HK-2 (cell line): ENCODE results near the gene ADAM33.

Source experiments
- DNase-seq: peaks from one replicate; pipeline ENCODE4 v3.0.0-alpha.2; 2018; ENCODE audit not compliant: unreplicated experiment

Gene ADAM33, protein sequence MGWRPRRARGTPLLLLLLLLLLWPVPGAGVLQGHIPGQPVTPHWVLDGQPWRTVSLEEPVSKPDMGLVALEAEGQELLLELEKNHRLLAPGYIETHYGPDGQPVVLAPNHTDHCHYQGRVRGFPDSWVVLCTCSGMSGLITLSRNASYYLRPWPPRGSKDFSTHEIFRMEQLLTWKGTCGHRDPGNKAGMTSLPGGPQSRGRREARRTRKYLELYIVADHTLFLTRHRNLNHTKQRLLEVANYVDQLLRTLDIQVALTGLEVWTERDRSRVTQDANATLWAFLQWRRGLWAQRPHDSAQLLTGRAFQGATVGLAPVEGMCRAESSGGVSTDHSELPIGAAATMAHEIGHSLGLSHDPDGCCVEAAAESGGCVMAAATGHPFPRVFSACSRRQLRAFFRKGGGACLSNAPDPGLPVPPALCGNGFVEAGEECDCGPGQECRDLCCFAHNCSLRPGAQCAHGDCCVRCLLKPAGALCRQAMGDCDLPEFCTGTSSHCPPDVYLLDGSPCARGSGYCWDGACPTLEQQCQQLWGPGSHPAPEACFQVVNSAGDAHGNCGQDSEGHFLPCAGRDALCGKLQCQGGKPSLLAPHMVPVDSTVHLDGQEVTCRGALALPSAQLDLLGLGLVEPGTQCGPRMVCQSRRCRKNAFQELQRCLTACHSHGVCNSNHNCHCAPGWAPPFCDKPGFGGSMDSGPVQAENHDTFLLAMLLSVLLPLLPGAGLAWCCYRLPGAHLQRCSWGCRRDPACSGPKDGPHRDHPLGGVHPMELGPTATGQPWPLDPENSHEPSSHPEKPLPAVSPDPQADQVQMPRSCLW

DNA sequence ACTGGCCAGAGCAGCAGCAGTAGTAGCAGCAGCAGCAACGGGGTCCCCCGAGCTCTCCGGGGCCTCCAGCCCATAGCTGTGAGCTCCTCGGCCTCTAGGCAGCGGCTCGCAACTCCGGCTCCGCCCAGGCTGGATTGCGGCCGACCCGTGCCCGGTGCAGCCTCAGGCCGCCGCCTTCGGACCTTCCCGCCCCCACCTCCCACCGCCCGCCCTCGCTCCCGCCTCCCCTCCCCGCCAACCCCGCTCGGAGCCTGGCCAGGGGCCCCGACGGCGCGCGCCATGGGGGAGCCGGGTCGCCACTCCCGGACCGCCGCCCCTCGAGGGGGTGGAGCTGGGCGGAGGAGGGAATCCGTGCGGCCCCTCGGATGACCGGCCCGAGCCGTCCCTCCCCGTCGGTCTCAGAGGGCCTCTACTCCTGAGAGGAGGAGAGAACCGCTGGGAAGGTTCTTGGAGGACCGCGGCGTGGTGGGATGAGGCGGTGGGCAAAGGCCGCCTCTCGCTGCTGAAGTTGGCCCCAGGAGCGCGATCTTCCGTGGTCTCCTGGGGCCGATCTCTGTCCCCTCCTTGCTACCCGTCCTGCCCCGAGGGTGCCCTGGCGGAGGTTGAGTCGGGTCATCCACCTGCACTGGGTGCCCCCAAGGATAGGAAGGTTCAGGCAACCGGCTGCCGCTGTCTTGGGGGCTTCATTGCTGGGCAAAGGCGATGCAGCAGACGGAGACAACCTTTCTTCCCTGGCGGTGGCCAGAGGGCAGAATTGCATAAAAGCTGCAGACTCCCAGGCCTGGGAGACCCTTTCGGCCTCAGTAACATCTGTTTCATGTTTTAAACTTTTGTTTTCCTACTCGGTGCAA lies at the start of gene ADAM33:
ADAM33 (minus strand) TSS at position 80 of the 851 bp plus-strand sequence; CDS start at position 74, 6 bp downstream.
- DNase-seq = no peak

DNA sequence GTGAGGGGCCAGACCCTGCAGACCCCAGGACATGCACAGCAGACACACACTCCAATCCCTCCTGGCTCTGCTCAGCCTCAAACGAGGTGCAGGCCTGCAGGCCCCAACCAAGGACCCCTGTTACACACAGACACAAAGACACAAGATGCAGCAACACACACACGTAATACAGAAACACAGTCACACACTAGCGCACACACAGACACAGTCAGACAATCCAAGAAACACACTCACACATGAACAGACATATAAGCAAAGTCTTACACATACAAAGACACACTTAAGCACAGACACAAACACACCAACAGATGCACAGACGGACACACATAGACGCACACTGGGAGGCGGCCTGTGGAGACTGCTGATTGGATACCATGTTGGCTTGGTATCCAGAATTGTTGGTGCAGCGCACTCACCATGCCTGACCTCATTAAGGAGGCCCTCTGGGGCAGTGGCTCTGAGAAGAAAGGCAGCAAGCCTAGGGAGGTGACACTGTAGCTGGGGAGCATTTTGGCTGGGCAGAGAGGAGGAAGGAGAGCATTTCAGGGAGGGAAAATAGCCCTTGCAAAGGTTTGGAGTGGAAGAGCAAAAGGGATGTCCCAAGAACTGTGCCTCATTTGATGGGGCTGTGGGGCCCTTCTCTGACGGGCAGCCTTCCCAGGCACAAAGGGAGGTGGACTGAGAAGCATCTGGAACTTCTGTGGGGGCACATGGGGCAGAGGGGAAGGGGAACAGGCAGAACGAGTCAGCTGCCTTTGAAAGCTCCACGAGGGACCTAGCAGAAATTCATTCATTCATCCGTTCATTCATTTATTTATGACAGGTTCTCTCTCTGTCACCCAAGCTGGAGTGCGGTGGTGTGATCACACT lies 49.2 kb upstream of the ADAM33 start:
- no peak for DNase-seq

DNA sequence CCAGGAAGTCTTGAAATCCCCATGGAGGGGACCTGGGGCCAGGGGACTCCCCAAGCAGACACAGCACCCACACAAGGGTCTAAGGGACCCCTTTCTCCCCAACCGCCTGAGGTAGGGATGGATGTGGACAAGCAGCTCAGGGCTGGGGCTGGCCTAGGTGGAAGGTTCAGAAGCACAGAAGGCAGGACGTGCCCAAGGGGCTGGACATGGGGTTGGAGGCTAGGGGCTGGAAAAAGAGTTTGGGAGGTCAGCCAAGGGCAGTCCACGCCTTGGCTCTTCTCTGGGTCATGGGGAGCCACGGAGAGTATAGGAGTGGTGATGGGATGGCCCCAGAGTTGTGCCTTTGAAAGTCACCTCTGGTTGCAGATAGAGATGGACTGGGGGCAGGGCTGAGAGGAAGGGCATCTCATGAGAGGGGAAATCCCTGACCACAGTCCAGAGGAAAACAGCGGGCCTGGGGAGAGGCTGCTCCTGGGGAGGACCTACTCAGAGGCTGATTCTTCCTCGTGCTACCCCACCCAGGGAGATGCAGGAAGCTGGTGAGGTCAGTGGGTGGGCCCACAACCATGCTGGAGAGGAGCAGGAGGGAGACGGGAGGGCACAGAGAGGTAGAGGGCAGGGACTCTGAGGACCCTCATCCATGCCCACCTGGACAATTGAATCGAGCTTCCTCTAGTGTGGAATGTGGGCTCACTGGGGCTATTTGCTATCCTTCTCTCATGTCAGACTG lies 48.2 kb upstream of the ADAM33 start:
- no peak for DNase-seq

DNA sequence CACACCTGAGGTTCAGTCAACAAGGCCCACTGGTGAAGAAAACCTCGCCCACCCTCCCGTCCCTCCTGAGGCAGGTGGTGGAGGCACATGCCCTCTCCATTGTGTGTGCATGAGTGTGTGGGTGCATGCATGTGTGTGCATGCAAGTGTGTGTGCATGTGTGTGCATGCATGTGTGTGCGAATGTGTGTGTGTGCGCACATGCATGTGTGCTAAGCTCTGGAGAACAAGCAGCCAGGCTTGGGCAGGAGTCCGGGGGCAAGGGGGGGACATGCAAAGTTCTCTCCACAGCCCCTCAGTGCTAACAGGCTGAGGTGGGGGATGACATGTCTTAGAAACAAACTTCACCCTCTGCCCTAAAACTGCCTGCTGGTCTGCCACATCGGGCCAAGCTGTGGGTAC lies 47.6 kb upstream of the ADAM33 start:
- DNase-seq = no peak

DNA sequence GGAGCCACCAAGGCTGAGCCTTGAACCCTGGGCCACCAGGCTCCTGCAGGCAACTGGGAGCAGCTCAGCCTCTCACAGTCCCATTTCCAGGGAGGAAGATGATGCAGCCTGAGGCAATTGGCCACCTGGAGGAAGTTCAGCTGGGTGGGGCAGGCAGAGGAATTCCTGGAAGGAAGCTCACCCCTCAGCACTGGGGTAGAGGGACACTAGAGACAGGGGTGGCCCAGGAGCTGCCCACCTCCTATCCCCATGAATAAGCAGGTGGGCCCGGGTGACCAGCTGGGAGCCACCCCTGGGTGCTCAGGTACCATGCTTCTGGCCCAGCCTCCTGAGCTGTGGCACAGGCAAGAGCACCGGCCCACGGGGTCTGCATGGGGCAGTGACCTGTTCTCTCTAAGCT lies 47.1 kb upstream of the ADAM33 start:
- no peak for DNase-seq

DNA sequence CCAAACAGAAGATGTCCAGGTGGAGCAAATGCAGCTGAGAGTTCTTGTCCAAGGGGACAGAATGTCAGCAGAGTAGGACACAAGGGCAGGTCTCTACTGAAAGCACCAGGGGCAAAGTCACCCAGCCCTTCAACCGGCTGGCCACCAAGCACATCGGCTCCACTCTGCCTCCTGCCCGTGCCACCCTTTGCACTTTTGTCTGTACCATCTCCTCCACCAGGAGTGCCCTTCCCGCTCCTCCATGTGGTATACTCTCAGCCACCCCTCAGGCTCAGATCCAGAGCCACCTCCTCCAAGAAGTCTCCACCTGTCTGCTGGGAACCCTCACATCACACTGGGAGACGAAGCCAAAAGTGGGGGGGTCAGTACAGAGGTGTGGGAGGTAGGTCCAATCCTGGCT lies 46.5 kb upstream of the ADAM33 start:
- DNase-seq = no peak

DNA sequence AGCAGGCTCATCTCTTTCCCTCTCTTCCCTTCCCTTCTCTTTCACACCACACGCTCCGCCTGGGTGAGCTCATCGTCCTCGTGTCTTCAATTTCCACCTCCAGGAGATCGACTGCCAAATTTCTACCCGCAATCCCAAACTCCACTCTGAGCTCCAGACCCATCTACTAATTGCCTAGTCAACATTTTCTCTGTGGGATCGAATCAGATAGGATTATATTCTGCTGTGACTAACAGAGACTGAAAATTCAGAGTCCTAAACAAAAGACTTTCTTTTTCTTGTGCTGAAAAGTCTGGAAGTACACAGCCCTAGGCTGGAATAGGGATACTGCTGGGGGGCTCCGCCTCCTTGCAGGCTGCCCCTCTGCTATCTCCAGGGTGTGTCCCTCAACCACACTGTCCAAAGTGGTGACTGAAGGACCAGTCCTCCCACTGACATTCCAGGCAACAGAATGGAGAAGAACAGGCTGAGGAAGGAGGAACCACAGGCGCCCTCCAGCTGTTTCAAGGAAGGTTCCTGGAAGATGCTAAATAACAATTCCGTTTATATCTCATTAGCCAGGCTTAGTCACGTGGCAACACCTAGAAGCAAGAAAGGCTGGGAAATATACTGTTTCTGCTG lies 45.7 kb upstream of the ADAM33 start:
- no peak for DNase-seq

DNA sequence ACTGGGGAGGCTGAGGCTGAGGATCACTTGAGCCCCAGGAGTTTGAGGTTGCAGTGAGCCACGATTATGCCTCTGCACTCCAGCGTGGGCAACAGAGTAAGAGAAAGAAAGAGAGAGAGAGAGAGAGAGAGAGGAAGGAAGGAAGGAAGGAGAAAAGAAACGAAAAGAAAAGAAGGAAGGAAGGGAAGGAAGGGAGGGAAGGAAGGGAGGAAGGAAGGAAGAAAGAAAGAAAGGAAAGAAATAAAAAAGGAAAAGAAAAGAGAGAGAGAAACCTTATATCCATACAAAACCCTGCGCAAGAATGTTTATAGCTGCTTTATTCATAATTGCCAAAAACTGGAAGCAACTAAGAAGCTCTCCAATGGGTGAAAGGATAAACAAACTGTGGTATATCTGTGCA lies 42.5 kb upstream of the ADAM33 start:
- DNase-seq = no peak

DNA sequence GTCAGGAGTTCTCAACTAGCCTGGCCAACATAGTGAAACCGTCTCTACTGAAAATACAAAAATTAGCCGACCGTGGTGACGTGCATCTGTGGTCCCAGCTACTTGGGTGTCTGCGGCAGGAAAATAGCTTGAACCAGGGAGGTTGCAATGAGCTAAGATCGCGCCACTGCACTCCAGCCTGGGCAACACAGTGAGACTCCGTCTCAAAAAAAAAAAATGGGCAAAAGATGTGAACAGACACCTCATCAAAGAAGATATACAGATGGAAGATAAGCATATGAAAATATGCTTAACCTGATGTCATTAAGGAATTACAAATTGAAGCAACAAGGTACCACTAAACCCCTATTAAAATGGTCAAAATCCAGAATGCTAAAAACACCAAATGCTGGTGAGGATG lies 41.5 kb upstream of the ADAM33 start:
- DNase-seq = no peak

DNA sequence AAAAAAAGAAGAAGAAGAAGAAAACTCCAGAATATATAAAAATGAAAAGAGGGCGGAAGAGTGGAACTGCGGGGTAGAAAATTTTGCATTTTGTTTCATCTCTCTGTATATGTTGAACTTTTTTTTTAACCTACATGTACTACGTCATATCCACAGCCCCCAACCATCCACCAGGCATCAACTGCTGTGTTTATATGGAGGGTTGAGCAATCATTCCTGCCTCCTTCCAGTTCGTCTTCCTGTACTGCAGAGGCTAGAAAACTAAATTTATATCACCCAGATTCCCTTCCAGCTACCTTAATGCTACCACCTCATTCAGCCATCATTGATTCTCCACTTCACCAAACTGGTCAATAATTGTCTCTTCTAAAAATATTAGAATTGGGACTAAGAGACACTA lies 40.1 kb upstream of the ADAM33 start:
- no peak for DNase-seq

DNA sequence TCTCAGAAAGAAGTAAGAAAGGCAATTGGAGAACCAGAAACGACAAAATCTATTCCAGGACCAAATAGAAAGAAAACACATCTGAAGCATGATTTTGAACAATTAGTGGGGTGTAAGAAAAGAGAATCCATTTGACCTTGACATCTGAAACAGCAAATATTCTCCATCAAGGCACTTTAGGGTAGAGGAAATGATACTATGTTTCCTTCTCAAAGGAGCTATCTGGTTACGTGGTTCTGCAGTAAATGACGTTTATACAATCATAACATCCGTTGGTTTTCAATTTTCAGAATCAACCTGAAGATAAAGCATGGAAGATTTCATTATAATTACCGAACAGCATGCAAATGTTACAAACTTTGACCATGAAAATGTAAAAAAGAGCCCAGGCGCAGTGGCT lies 38.8 kb upstream of the ADAM33 start:
- no peak for DNase-seq

DNA sequence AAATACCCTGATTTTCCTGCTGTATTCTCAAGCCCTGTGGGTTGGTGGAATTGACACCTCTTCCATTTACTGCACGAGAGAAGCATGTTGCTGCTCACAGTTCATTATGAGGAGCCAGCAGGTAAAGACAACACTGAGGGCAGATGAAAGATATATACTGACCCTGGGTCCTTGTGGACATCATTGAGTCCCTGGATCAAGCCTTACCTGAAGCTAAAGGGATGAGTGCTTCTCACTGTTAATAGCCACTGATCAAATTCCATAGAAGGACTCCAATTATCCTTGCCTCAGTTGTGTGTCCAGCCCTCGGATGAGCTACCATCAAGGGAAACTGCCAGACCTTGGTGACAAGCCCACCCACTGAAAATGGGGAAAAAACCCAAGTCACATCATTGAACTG lies 38.3 kb upstream of the ADAM33 start:
- no peak for DNase-seq

DNA sequence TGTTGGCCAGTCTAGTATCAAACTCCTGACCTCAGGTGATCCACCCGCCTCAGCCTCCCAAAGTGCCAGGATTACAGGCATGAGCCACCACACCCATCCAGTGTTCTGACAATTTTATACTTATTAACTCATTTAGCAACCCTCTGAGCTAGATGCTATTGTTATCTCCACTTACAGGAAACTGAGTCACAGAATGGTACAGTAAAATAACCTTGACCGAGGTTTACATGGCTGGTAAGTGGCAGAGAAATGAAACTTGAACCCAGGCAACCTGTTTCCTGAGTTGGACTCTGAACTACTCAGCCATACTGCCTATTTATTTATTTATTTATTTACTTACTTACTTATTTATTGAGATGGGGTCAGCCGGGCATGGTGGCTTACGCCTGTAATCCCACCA lies 37.2 kb upstream of the ADAM33 start:
- no peak for DNase-seq

DNA sequence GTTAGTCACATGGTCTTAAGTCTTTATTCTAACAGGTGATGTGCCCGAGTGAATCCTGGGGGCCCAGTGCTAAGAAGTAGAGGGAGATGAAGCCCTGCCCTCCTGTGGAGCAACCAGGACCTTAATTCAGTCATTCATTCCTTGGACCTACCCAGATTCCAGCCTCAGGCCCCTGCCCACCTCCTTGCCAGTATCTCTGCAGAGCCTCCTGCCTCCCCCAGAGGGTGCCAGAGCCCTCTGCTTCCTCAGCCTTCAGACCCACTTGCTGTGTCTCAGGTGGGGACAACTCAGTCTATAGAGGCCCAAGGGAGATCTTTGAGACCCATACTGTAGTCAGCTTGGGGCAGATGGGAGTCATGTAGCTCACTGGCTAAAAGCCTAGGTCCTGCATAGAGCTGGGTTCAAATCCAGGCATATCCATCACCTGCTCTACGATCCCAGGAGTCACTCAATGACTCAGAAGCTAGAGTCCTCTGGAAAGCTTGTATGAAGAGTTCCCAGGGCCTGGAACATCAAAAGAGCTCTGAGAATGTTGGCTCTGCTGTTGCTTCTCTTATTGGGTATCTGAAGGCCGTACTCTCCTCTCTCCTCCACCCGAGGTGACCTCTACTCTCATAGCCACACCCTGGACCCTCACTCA lies 34.5 kb upstream of the ADAM33 start:
- DNase-seq = peak; percentile 44

DNA sequence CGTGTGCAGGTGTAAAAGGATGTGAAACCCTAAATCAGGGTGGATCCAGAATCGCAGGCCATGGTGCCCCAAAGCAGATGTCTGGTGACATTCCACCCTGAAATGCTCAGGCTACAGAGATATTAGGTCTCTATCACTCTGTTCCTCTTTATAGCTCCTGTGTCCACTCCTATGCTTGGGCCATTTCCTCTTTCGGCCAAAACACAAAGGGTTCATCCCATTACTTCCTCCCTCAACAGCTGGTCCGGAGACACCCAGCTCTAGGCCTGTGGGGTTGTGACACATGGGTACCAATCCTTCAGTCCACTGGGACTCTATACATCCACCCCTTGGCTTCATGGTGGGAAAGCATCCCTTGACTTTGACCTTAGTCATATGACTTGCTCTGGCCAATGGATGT lies 32.3 kb upstream of the ADAM33 start:
- DNase-seq = no peak

DNA sequence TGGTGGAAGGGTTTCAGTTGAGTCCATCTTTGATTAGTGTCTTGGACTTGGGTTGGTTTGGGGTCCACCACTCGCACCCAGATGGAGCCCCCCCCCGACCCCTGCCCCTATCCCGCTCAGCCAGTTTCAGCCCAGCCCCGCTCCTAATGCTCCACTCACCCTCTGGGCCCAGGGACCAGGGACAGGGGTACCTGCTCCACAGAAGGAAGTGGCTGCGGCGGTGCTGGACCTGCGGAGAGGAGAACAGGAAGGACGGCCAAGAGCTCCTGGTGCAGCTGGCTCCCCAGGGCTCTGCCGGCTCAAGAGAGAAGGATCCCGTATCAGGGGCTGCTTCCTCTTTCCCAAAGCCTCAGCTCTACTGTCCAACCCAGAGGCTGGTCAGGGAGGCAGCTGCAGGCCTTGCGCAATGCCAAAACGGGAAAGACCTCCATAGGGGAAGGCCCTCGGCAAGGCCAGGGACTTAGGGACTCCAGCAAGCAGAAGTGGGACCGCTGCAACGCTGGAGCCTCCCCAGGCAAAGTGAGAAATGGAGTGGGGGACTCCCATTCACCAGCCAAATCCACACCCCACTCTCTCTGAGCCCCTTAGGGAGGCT lies 30.6 kb upstream of the ADAM33 start, which contains the start of gene SIGLEC1:
SIGLEC1 (minus strand) TSS at position 322 of the 595 bp plus-strand sequence. CDS start 5,472 bp downstream, outside the sequence.
- no peak for DNase-seq

DNA sequence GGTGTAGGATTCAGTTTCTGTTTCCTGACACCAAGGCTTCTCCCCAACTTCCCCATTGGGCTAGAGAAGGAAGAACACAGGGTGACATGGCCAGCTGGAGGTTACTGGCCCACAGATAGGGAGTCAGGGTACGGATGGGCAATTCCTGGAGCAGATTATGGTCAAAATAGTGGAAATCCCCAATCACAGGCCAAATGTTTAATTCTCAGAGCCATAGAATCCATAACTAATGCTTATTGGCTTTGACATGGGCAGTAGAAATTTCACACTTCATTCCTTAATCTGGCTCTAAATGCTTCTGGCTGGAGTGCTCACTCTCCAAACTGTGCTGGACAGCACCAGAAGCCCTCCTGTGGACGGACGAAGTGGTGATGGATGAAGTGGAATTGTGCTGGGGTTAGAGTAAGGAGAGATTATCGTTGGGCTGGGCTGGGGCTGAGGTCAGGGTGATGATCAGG lies 29.7 kb upstream of the ADAM33 start:
- DNase-seq = no peak

DNA sequence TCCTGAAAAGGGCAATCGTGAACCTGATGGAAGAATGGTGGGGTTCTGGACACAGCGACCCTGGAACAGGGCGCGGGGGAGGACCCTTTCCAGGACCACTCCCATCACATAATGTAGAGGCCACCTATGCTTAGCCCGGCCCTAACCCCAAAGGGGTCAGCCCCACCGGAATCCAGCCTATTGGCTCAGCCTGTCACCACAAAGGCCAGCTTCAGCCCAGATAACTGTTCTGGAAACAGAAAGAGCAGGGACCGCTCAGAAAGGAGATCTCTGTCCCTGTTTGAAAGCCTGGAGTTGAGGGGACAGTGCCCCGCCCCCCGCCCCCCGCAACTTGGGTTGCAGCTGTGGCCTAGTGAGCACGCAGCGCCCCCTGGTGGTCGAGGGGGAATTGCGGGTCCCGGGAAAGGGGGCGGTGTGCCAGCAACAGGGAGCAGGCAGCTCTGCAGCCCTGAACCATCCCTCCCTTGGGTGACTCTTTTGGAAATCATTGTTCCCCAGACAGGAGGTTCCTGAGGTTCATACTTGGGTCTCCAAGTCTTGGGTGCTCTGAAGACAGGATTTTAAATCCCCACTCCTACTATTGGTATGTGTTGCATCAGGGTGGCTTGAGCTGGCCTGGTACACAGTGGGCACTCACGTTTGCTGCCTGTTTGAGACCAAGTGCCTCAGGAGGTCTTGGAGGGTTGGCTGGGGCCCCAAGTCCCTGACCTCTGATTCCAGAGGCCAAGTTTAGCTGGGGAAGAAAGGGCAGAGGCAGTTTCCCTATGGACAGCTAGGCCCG lies 29.1 kb upstream of the ADAM33 start:
- peak; percentile 71 for DNase-seq
